Ectodermal cell (in vitro differentiated cells): ENCODE results near the gene GATB.

ENCODE experiments used
- H3K27ac ChIP-seq: 2 replicates; pipeline ENCODE4 v1.7.0; 2013; ENCODE audit warnings: mild to moderate bottlenecking, low read depth, low read length; ENCODE audit not compliant: insufficient read depth, poor library complexity, severe bottlenecking
- H3K27me3 ChIP-seq: 2 replicates; pipeline ENCODE4 v1.7.0; 2013; ENCODE audit warnings: mild to moderate bottlenecking, low read length; ENCODE audit not compliant: insufficient read depth, control insufficient read depth, poor library complexity, severe bottlenecking
- H3K36me3 ChIP-seq: one replicate; pipeline ENCODE4 v1.7.0; 2013; ENCODE audit warnings: low read length; ENCODE audit not compliant: control insufficient read depth, insufficient read depth
- H3K4me1 ChIP-seq: one replicate; pipeline ENCODE4 v1.7.0; 2013; ENCODE audit warnings: low read length; ENCODE audit not compliant: control insufficient read depth, insufficient read depth
- H3K4me3 ChIP-seq: 2 replicates; pipeline ENCODE4 v1.7.0; 2013; ENCODE audit warnings: low read depth, low read length, control low read depth; ENCODE audit not compliant: insufficient read depth
- H3K9me3 ChIP-seq: 2 replicates; pipeline ENCODE4 v1.7.0; 2013; ENCODE audit warnings: mild to moderate bottlenecking, low read length, moderate library complexity; ENCODE audit not compliant: control insufficient read depth
- WGBS, 2 experiments: methylation state at CpG; one replicate each; pipeline ENCODE4 v1.1.7; 2013; ENCODE audit warnings: missing lambda C conversion rate in 2 of 2; 5-methylcytosine and 5-hydroxymethylcytosine counted together

GATB gene

GRCh38 chr4:151667666-151668065 lies 93.1 kb downstream of the GATB start:
- Histone ChIP-seq H3K4me1 (peaks cover 4% of the 10 kb centered on the region), H3K9me3 (no peaks in the 10 kb centered on the region), H3K36me3 (no peaks in the 10 kb centered on the region), H3K4me3 (no peak overlapping the region), H3K27me3 (no peaks in the 10 kb centered on the region), H3K27ac (no peak overlapping the region)
- 94 to 96% methylated on average over 4 of the region's 4 CpGs for WGBS, 2 experiments

- Histone ChIP-seq H3K27me3 (no peaks in the 10 kb centered on the region), H3K4me3 (no peak overlapping the region), H3K36me3 (no peaks in the 10 kb centered on the region), H3K4me1 (peaks cover 4% of the 10 kb centered on the region), H3K27ac (no peak overlapping the region), H3K9me3 (no peaks in the 10 kb centered on the region)
- WGBS, 2 experiments = 68 to 71% methylated on average over 2 to 3 of the region's 3 CpGs
These were observed 93.8 kb downstream of the GATB start for GRCh38 chr4:151667048-151667447.

GRCh38 chr4:151666501-151666900 lies 94.3 kb downstream of the GATB start:
- H3K27me3 ChIP-seq = no peaks in the 10 kb centered on the region
- H3K4me1 ChIP-seq = peaks cover 4% of the 10 kb centered on the region
- H3K9me3 ChIP-seq = no peaks in the 10 kb centered on the region
- no peak overlapping the region for H3K4me3 ChIP-seq
- WGBS, 2 experiments = 94 to 98% methylated on average over 5 of the region's 5 CpGs
- no peaks in the 10 kb centered on the region for H3K36me3 ChIP-seq
- H3K27ac ChIP-seq = no peak overlapping the region

- Histone ChIP-seq H3K27ac (no peak overlapping the region), H3K27me3 (no peaks in the 10 kb centered on the region), H3K36me3 (no peaks in the 10 kb centered on the region), H3K4me1 (peaks cover 4% of the 10 kb centered on the region), H3K9me3 (no peaks in the 10 kb centered on the region), H3K4me3 (no peak overlapping the region)
- 93% methylated on average over 8 to 9 of the region's 9 CpGs for WGBS, 2 experiments
These were observed 95.1 kb downstream of the GATB start for GRCh38 chr4:151665785-151666127.

GRCh38 chr4:151665022-151665784 lies 95.6 kb downstream of the GATB start:
- H3K27ac ChIP-seq = no peak overlapping the region

DNA sequence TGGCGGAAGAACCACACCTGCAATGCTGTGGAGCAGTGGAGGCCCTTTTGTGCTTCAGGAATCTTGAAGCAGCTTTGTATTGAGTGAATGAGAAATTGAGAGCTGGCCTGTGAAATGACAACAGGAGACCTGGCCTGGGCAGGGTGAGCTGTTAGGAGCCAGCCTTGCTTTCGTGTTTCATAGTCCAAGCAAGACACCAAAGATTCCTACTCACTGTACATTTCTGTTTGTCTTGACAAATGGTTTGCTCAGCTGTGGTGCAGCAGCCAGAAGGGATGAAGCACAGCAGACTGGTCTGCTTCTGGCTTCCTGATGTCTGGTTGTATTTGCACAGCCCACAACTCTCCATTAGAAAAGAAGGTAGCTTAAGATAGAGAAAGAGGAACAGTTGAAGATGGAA lies 96.5 kb downstream of the GATB start:
- H3K36me3 ChIP-seq = no peaks in the 10 kb centered on the region
- no peak overlapping the region for H3K27ac ChIP-seq
- H3K4me1 ChIP-seq = peaks cover 4% of the 10 kb centered on the region
- H3K27me3 ChIP-seq = no peaks in the 10 kb centered on the region
- H3K9me3 ChIP-seq = no peaks in the 10 kb centered on the region
- H3K4me3 ChIP-seq = no peak overlapping the region
- 93% methylated on average over 2 of the region's 2 CpGs for WGBS, 2 experiments

More at GRCh38 chr4:151665022-151665784, 95.6 kb downstream of the GATB start:
- no peaks in the 10 kb centered on the region for H3K27me3 ChIP-seq
- WGBS, 2 experiments = 93 to 94% methylated on average over 12 of the region's 12 CpGs
- H3K4me3 ChIP-seq = no peak overlapping the region
- no peaks in the 10 kb centered on the region for H3K9me3 ChIP-seq
- H3K4me1 ChIP-seq = peaks cover 4% of the 10 kb centered on the region
- H3K36me3 ChIP-seq = no peaks in the 10 kb centered on the region

DNA sequence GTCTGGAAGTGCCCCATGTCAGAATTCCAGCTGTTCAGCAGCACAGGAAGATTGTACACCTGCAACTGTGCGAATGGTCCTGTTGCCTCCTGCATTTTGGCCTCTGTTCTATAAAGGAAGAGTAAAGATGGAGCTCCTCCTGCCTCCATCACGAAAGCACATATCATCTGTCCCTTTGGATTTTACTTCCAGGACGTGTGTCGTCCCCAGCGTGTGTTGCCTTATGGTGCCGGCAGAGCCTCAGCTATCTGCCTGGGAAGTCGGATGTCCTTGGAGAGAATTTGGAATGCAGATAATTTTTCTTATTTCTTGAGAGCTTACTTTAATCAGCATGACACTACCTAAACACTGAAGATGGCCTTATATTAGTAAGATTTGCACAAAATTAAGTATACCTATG lies 97.7 kb downstream of the GATB start:
- no peaks in the 10 kb centered on the region for H3K36me3 ChIP-seq
- no peaks in the 10 kb centered on the region for H3K9me3 ChIP-seq
- WGBS, 2 experiments = 93 to 94% methylated on average over 7 of the region's 7 CpGs

DNA sequence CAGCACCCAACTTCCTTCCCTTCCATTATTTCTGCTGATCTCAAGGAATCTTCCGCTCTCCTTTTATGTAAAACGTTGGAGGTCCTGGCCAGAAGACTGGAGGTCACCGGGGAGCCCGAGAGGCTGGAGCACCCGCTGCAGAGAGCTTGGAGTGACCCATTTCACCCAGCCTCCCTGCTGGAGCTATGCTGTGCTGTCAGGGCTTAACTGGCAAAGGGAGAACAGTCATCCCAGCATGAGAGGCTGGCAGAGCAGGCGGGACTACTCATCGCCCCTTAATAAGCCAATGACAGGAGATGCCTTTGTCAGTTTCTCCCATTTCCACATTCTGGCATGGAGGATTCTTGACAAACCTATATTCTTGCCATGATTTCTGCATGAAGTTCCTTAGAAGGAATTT lies 98.9 kb downstream of the GATB start:
- Histone ChIP-seq H3K36me3 (no peaks in the 10 kb centered on the region), H3K4me1 (no peaks in the 10 kb centered on the region), H3K27me3 (no peaks in the 10 kb centered on the region), H3K9me3 (no peaks in the 10 kb centered on the region), H3K27ac (no peak overlapping the region), H3K4me3 (no peak overlapping the region)
- WGBS, 2 experiments = 88 to 93% methylated on average over 7 of the region's 7 CpGs

More for the DNA sequence above, 97.7 kb downstream of the GATB start:
- Histone ChIP-seq H3K4me1 (peaks cover 4% of the 10 kb centered on the region), H3K27ac (no peak overlapping the region), H3K27me3 (no peaks in the 10 kb centered on the region), H3K4me3 (no peak overlapping the region)

DNA sequence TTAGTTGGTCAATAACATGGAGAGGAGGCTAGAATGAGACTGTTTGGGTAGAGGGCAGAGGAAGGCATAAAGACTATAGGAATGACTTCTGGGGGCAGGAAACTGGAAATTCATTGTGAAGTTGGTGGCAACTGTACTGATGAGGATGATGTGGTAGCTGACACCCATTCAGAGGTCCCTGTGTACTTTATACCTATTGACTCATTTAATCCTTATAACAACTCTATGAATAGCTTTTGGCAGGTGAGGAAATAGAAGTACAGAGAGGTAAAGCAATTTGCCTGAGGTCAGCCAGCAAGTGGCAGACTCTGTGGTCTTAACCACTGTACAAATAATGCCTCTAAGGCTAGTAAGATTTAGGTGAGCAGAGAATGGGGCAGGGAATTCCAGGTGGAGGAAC lies 100.1 kb downstream of the GATB start:
- no peaks in the 10 kb centered on the region for H3K4me1 ChIP-seq
- H3K36me3 ChIP-seq = no peaks in the 10 kb centered on the region
- no peak overlapping the region for H3K4me3 ChIP-seq
- no peaks in the 10 kb centered on the region for H3K27me3 ChIP-seq
- H3K27ac ChIP-seq = no peak overlapping the region
- H3K9me3 ChIP-seq = no peaks in the 10 kb centered on the region

GRCh38 chr4:151659601-151660364 lies 101.0 kb downstream of the GATB start:
- H3K27ac ChIP-seq = no peak overlapping the region

More at GRCh38 chr4:151659601-151660364, 101.0 kb downstream of the GATB start:
- 85 to 89% methylated on average over 12 of the region's 12 CpGs for WGBS, 2 experiments
- Histone ChIP-seq H3K4me1 (no peaks in the 10 kb centered on the region), H3K27me3 (no peaks in the 10 kb centered on the region), H3K9me3 (no peaks in the 10 kb centered on the region), H3K36me3 (no peaks in the 10 kb centered on the region), H3K4me3 (no peak overlapping the region)
